ENCODE results near the gene OSBPL6.
A peak's percentile ranks its signal among the peaks of the same experiment; 100 is the strongest.
"Not testable (repeated sequence)": the region's sequence is repeated elsewhere in the genome, so short reads cannot be mapped to it uniquely, and the experiment has no call there.

The OSBPL6 gene

DNA sequence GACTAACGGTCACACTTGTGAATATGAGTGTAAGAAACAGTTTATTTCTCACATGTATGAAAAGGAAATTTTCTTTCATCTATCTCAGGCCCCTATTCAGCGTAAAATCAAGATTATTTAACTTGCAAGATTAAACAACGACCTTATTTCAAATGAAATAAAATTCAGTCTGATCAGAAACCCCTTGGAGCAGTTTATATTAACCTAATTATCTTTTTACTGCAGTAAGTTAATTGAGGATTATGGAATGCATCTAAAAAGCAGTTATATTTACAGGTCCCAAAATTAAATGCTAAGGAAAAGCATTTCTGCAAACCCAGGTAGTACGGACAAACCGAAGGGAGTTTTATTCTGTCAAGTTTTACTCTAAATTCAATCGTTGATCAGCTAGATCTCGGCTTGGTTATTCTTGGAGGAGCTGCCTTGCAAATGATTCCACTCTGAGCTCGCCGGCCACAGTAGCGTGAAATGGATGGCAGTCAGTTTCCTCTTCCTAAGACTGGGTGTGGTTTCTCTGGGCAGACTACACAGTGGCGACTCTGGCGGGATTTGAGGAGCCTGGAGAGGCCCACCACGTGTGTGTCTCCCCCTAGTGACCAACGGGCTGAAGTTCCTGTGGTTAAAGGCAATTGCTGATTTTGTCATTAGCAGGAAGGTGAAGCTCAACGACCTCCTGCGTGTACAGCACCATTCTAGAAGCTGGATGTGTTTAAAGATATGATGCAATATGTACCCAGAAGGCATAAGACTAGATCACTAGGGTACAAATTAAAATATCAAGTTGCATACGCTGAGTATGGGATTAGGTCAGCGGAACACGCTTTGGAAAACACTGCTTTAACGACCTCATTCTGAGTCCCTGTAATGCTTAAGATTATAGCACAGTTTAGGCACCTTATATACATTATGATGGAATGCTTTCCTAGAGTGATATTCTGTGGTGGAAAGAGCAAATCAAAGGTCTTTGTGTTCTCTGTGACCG, 220.2 kb downstream of the OSBPL6 start:
- DNase-seq: peak; percentile 92

DNA sequence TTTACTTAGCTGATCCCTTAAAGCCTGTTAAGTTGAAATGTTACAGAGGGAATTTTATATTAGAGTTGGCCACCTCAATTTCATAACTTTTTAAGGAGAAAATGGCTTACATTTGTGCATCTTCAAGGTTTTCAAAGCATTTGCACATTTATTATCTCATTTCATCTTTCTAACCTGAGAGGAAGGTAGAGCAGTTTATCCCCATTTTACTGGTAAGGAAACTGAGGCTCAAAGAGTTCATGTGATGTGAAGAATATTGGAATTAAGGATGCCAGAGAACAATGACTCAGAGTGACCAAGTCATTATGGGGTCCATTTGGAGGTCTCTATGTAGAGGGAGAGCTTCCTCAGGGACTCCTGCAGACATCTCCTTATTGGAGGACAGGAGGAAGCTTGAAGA, 221.7 kb downstream of the OSBPL6 start:
- DNase-seq: no peak

DNA sequence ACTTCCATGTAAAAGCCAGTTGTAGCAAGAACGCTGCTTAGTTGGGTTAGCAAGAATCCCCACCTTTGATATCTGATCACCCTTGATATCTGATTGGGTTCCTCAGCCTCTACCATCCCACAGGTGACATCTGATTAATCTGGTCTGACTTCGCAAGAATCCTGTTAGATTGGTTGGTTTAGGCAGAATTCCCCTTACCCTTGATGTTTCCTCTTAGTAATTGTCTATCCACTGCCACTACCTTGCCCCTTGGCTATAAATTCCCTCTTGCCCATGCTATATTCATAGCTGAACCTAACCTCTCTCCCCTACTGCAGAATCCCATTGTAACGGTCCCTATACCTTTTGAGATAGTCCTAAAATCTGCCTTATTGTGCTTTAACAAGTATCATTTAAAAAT, 223.6 kb downstream of the OSBPL6 start:
- DNase-seq: no peak

DNA sequence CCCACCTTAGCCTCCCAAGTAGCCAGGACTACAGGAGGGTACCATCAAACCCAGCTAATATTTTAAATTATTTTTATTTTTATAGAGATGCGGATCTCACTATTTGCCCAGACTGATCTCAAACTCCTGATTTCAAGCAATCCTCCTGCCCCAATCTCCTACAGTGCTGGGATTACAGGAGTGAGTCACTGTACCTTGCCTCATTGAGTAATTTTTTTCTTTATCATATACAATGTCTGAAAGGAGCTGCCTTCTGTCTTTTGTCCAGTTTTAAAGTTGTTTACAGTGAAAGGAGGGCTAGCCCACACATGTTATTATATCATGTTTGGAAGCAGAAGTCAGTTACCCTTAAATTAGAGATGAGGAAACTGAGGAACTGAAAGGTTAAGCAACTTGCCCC, 224.1 kb downstream of the OSBPL6 start:
- no peak for DNase-seq

DNA sequence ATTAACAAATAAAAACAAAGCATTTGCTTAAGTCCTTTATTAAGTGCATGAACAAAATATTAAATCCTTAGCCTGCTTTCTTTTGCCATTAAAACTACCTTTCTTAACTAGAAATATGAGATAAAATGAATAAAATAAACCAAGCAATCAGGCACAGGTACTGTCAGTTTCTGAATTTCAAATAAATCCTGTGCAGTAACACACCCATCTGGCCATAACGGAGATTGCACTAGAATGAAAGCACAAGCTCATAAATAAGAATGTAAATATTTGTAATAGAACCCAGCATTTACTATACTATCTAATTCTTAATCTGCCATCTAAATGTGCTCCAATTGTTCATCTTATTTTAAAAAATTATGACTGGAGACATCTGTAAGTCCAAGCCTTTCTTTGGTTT, 224.8 kb downstream of the OSBPL6 start:
- DNase-seq: no peak

DNA sequence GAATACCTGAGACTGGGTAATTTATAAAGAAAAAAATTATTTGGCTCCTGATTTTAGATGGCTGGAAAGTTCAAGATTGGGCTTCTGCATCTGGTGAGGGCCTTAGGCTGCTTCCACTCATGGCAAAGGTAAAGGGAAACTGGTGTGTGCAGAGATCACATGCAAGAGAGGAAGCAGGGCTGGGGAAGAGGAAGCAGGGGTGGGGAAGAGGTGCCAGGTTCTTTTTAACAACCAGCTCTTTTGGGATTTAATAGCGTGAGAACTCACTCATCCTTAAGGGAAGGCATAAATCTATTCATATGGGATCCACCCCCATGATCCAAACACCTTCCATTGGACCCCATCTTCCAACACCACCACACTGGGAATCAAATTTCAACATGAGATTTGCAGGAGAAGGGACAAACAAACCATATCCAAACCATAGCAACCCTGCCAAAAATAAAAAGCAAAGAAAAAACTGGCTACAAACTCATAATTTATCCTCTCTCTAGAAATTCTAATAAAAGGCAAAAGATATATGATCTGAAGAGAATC, 226.2 kb downstream of the OSBPL6 start:
- DNase-seq: no peak

DNA sequence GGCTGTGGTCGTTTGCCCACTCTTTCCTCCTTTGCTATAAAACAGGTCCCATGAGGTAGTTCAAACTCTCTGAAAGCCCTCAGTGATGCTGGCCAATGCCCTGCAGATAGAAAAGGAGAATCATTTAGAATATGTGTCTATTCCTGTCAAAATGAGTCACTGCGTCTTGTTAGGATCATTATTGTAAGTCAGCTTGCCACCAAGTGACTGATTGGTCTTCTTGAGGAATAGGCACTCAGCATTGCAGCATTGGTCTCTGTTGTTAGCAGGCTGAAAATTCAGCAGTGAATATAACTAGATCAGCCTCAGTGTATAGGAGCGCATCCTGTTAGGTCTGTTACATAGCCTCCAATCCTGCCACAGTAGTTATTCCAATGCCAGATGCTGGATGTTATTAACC, 227.8 kb downstream of the OSBPL6 start:
- DNase-seq: no peak

DNA sequence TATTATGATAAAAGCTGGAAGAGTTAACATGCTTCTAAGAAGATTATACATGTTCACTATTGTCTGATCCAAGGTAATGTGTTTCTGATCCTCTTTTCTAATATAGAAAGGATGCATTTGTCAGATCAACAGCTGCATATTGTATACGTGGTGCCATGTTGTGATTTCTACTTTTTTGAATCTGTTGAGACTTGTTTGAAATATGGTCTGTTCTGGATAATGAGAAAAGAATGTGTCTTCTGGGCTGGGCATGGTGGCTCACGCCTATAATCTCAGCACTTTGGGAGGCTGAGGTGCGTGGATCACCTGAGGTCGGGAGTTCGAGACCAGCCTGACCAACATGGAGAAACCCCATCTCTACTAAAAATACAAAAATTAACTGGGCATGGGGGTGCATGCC, 229.4 kb downstream of the OSBPL6 start:
- not testable (repeated sequence) for DNase-seq

DNA sequence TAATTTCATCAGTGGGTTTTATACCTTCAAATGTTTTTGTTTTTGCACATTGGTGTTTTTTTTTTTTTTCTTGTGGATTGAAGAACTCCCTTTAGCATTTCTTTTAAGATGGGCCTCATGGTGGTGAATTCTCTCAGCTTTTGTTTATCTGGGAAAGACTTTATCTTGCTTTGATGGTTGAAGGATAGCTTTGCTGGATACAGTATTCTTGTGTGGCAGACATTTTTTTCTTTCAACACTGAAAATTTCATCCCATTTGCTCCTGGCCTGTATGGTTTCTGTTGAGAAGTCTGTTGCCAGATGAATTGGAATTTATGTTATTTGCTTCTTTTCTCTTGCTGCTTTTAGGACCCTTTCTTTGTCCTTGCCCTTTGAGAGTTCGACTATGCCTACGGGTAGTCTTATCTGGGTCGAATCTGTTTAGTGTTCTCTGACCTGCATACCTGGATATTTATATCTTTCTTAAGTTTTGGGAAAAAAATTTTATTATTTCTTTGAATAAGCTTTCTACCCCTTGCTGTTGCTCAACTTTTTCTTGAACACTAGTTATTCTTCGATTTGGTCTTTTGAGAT, 231.0 kb downstream of the OSBPL6 start:
- no peak for DNase-seq

DNA sequence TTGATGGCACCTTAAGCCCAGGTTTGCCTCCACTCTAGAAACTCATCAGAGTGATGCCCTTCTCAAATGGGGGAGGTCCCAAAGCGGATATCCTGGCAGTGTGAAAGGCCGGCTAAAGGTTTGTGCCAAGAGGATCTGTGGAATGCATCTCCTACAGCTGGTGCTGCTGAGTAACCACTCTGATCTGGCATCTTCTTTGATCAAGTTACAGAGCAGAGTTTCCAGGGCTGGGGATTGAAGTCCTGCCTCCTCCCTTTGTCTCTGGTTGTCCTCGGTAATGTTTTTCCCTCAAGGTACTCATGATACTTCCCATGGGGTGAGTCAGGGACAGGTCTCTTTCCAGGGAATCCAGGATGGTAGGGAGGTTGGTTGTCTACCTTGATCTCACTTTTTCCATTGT, 232.1 kb downstream of the OSBPL6 start:
- no peak for DNase-seq

DNA sequence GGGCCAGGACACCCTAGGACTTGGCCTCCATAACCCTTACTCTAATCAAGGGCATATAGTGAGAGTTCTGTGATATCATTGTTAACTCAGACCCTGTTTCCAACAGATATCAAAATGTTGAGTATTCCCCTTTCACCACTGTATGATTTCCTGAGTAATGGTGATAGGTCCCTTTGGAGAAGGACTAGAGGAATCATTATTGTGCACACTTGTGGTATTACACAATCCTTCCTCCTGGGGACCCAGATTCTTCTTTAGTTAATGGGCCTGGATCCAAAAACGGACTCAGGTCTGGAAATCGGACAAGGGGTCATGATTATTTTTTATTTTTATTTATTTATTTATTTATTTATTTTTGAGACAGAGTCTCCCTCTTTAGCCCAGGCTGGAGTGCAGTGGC, 233.1 kb downstream of the OSBPL6 start:
- DNase-seq: no peak

DNA sequence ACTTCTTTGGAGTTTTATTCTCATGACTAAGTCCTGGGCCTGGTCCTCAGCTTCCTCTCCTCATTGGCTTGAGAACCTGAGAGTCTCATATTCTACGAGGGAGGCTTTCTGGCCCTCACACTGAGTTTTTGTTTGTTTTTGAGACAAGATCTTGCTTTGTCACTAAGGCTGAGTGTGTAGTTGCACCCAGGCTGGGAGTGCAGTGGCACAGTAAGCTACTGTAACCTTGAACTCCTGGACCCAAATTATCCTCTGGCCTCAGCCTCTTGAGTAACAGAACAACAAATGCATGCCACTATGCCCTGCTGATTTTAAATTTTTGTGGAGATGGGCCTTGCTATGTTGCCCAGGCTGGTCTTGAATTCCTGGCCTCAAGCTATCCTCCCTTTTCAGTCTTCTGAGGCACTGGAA, 234.1 kb downstream of the OSBPL6 start:
- DNase-seq: no peak

DNA sequence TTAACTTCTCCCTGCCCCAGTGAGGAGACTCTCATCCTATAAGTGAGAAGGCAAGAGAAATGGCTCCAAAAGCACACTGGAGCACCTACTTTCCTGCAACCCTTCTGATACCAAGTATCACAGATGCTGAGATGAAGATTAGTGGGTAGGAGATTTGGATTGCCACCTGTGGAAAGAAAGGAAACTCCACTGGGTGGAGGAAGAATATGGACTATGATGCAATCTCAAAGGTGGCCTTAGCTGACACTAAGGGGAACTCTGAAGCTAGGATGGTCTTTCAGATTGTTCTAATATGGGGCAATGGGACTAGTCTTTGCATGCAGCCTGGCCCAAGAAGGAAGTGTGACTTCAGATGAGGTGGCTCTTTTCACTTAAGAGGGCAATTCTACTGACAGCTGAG, 235.0 kb downstream of the OSBPL6 start:
- DNase-seq: no peak

DNA sequence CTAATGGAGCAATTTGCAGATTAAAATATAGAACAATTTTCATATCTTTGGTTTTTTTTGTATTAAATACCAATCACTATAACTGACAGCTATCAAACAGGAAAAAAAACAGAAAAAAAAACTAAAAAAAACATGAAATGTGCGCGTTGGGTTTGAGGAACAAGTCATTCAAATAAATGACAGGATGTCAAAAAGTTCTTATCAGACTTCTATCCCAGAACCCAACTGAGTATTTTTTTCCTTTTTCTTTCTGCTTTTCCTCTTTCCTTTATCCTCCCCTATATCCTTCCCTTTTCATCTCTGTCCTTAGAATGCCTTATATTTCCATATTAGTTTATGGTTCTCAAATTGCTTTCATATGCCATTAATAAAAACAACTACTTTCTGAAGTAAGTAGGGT, 242.3 kb downstream of the OSBPL6 start:
- no peak for DNase-seq

DNA sequence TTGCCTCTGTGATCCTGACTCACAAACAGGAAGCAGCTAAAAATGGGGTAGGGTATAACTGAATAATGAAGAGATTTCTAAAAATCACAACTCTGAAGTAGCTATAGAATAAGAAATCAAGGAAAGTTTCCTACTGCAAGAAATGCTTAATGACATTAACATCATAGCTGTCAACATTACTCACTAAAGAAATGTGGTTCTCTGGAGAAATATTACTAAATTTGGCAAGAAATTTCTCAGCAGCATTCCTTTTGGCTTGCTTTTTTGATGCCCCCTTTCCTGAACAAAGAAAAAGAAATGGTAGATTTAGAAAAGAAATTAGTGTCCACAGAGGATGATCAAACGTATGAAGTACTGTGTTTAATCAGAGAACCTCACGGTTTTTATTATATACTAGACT, 247.1 kb downstream of the OSBPL6 start:
- no peak for DNase-seq

DNA sequence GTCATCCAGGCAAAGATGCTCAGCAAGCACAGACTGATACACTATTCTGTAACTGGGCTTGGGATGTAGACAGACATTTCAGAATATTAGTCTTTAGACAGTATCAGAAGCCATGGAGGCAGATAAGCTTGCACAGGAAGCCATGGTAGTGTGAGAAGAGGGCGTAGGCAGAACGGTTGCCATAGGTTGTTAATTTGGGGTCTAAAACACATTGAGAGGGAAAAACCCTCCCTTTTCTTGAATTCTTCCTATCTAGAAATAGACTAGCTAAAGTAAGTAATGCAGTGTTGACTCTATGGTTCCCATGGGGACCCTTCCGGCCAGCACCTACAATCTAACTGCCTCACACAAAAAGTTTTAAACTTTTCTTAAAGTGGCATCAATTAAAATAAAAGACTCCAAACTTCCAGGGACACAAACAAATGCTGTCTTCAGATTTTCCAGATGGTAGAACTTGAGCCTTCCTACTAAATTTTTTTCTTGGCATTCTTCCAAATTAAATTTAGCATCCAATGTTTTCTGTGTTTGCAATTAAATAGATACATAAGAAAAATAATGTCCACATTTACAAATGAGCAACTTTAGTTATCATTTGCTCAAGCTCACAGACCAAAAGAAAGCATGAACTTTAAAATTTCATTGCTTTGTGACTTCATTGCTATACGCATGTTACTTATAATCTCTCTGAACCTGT, 254.8 kb downstream of the OSBPL6 start:
- DNase-seq: no peak

DNA sequence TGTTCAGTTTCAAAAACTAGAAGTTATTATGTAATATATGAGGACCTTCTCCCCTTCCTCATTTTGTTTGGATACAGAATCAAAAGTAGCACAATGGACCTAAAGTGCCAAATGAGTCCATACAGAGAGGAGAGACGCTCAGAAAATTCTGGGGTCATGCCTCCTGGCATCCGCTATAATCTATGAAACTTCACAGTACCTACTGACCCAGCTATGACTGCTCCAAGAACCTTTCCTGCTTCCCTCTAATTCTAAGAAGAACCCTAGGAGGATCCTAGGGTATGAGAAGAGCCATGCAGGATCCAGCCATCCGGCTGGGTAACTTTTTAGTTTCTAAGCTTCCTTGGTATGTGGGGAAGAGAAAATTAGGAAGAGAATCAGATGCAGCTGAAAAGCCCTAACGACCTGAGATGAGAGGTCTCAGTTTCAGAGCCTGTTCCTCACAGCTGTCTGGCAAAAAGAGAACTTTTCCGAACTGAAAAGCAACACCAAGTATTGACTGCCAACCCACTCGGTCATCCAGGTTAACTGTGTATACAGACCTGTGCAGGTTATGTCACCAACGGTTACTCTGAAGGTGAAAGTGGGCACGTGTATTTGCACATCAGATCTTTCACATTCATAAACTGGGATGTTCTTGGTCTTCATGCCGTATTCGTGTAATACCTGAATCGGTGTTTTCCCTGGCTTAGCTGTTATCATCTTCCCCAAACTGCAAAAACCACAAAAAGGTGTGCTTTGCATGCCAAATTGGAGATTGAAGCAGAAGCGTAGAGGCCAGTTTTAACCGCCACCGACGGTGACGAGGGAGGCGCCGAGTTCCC, 255.6 kb downstream of the OSBPL6 start:
- no peak for DNase-seq

DNA sequence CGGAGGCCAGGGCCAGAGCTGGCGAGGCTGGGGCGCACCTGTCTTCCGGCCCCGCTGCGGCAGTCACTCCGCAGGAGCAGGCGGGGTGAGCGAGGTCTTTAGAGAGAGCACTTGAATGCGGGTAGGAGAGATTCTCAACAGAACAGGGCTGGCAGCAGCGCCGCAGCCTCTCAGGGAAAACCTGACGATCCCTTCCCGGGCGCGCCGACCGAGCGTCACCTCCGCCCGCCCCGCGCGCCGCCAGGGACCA, 256.1 kb downstream of the OSBPL6 start:
- DNase-seq: no peak

DNA sequence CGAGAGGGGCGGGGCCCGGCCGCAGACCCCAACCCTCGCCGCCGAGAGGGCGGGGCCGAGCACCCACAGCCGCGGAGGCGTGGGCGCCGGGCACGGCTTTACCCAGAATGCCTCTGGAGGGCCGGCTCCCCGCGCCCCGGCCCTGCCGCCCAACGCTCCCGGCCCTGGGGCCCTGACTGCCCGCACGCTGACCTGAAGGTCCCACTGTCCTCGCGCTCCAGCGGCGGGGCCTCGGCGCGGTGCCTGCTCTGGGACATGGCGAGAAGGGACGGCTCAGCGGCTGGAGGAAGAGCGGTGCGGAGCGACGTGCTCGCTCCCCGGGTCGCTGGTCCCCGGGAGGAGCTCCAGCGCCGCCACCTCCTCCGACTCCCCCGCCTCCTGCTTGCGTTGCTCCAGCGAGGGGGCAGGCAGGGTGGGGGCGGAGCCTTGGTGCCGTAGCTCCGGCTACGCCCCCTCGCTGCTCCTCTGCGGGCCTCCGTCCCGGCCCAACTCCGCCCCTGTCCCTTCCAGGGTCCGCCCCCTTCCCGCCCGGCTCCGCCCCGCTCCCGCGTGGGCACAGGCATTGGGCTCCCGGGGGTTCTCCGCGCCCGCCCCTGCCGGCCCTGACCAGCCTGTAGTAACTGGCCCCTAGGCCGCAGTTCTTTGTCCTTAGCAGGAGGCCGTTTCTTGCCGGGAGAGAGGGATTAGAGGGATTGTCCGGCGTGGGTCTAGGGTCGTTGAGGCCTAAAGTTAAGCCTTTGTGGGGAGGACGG, 256.6 kb downstream of the OSBPL6 start, which contains the start of the genes PJVK and PRKRA:
PJVK (plus strand) TSS at position 605 of the 752 bp plus-strand sequence. CDS start 2,032 bp downstream, outside the sequence.
PRKRA (minus strand) TSS at position 402 of the 752 bp plus-strand sequence; CDS start at position 257, 145 bp downstream.
- peak; percentile 91 for DNase-seq

DNA sequence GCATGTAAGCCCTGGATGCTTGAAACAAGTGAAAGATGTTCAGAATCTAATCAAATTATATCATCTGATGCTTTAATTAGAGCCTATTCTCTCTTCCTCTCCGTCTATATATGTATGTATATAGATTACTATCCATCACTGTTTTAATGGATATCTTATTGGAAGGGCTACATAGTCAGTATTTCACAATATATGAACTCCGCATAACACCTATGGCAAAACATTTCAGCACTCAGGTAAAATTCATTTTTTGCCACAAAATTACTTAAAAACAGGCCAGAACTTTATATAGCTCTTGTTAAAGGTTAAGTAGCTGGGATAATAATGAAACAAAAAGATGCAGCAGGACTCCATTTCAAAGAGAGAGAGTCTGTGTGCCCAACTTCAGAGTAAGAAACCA, 258.0 kb downstream of the OSBPL6 start:
- DNase-seq: no peak
